GM21528 (cell line): ENCODE measurements around the gene PMS1.
"Not testable (repeated sequence)": the region's sequence is repeated elsewhere in the genome, so short reads cannot be mapped to it uniquely, and the experiment has no call there.

Source experiments
- ATAC-seq: cut with Tn5 transposase; IDR thresholded peaks from one replicate; pipeline ENCODE4 v1.9.1; 2021; ENCODE audit warnings: mild to moderate bottlenecking, moderate library complexity; ENCODE audit not compliant: unreplicated experiment, low FRiP score

Gene PMS1

DNA sequence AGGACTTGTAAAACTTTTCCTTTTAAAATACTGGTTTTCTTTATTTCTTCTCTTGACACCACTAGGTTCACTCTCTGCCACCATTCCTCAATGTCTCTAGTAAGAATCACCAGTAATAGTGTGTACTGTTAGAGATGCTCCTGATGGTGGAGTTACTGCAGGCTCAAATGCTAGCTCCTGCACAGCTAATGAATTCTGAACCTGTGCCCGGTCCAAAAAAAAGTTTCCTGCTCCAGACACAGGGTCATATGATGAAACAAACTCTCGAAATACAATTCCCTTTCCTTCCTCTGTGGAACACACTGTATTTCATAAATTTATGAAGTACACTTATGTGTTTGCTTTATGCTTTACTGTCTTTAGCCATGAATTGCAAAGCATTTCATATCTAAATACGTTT lies 19.2 kb downstream of the PMS1 start:
- no peak for ATAC-seq

DNA sequence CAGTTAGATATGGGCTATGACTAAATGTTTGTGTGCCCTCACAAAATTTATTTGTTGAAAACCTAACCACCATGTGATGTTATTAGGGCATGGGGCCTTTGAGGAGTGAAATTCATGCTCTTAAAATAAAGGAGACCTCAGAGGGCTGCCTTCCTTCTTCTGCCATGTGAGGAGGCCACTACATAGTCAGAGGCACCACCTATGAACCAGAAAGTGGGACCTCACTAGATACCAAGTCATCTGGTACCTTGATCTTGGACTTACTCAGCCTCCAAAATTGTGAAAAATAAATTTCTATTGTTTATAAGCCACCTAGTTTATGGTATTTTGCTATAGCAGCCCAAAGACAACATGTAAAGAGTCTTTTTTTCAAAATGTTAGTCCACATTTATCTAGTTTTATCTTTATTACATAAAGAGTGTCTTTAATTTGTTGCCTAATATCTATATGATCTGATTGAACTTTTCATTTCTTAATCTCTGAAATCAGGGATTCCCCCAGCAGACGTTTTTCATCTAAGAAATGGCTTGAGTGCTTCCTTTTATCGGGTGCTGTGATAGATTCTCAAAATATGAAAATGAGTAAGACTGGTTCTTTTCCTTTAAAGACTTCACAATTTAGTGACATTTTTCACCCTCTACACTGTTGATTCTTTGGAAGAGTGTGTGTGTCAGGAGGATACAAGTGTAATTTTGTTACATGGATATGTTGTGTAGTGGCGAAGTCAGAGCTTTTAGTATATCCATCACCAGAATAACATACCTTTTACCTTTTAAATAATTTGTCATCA lies 34.2 kb downstream of the PMS1 start:
- ATAC-seq = no peak

DNA sequence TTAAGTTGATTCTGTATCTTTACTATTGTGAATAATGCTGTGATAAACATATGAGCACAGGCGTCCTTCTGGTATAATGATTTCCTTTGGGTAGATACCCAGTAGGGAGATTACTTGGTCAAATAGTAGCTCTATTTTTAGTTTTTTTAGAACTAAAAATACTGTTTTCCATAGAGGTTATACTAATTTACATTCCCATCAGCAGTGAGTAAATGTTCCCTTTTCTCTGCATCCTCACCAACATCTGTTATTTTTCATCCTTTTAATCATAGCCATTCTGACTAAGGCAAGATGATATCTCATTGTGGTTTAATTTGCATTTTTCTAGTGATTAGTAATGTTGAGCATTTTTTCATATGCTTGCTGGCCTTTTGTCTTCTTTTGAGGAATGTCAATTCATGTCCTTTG lies 35.1 kb downstream of the PMS1 start:
- ATAC-seq = no peak

DNA sequence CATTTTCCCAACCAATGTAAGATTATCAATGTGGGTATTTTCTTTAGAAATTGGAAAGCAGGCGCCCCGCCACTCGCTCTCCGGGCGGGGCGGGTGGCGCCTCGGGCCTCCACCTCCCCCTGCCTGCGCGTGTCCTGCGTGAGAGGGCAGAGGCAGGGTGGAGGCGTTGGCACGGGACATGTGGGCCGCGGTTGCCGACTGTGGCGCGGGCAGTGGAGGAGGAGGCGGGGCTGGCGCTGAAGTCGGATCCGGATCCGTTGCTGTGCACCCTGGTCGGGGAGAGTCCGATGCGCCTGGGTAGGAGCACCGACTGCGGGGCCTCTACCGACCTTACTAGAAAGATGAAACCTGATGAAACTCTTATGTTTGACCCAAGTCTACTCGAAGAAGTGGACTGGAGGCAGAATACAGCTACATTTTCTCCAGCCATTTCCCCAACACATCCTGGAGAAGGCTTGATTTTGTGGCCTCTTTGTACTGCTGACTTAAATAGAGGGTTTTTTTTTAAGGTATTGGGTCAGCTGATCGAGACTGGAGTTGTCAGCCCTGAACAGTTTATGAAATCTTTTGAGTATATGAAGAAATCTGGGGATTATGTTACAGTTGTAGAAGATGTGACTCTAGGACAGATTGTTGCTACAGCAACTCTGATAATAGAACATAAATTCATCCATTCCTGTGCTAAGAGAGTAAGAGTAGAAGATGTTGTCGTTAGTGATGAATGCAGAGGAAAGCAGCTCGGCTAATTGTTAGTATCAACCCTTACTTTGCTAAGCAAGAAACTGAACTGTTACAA lies 37.9 kb downstream of the PMS1 start:
- no peak for ATAC-seq

DNA sequence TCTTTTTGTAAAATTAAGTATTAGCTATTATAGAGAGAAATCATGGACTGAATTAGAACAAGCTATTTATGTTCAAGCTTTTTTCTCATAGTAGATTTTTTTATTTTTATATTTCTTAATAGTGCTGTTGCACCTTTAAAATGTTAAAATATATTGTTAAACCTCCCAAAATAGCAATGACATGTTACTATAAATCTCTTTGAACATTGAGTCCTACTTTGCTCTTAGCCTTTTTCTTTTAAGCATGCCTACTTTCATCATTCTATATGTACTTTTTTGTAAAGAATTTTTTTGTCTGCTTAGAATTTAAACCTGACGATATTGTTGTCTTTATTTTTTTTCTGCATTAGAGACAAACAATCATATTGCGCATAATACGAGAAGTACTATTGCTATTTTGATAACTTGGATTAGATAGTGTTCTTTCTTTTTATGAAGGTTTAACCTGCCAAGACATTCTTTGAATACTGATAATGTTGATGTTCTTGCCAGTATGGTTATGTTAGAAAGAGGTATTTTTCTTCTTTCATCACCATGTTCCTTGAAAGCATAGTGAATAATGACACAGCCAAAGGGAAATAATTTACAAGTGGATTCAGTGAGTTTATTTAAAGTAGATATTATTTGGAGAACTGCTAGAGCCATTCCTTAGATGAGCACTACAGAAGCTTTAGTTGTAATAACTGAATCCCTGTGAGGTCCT lies 40.6 kb downstream of the PMS1 start:
- no peak for ATAC-seq

DNA sequence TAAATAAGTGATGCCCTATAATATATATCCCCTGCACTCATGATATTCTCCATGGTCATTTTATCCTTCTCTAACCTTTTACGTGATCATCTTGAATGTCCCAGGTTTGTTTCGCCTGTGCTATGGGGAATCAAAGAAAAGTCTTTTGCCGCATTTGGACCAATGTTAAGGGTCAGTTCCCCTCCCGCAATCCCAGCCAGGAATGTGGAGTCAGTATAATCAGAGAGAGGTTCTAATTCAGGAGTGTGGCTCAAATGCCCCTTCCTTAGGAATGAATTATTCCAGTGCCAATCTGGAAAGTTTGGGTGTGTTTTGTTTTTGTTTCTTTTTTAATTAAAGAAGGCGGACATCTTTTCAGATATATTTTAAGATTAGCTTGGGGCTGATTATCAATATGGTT lies 41.8 kb downstream of the PMS1 start:
- no peak for ATAC-seq

DNA sequence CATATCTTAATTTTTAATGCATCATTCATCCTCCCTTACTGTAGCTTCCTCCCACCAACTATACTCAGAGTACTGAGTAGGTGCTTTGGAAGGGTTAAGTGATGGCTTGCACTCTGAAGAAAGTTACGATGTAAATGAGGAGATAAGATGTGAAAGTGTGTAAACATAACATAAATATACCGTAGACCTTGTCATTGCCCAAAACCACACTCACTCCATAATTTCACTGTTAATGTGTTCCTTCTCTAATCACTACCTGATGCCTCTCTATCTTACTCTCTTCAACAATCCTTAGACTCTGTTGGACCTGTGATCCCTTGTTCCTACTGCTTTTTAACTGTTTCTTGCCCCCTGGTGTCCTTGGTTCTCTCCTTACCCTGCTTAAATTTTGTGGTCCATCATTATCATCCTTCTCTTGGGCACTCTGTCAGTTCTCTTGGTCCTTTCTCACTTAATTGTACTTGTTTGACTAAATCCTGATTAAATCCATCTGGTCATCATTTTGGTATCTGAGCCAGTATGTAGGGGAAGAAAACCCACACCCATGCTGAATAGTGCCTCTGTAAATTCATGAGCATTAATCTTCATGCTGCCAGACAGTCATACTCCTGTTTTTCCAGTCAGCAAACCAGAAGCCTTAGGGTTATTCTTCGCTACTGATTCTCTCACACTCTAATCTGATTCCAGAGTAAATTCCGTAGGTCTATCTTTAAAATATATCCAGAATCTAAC lies 45.0 kb downstream of the PMS1 start:
- ATAC-seq = no peak

DNA sequence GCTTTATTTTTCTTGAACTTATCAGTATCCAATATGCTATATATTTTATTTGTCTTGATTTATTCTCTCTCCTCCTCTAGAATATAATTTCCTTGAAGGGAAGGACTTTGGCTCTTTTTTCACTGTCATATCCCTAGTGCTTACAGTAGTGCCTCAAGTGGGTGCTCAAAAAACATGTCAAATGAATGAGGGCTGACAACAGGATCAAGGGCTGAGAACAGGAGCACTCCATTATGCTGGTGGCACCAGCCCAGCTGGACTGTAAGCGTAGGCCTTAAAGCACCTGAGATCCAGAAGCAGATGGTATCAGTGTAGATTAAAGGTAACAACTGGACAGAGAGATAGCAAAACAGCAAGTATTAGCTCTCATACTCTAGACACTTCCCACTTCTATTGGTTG lies 46.3 kb downstream of the PMS1 start:
- ATAC-seq = no peak

DNA sequence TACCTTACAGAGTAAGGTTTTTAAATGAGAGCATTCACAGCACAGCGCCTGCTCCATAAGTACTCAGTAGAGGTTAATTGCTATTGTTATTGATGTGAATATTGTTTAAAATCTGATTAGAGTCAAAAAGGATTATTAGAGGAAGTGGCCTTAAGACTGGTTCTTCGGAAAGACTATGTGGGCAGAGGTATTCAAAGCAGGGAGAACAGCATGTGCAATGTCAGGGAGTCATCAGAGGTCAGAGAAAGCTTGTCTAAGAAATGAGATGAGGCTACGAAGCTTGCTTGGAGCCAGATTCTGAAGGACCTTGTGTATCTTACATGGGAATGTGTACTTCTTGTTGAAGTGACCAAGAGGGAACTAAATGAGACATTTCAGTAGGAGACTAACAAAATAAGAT lies 49.8 kb downstream of the PMS1 start:
- no peak for ATAC-seq

DNA sequence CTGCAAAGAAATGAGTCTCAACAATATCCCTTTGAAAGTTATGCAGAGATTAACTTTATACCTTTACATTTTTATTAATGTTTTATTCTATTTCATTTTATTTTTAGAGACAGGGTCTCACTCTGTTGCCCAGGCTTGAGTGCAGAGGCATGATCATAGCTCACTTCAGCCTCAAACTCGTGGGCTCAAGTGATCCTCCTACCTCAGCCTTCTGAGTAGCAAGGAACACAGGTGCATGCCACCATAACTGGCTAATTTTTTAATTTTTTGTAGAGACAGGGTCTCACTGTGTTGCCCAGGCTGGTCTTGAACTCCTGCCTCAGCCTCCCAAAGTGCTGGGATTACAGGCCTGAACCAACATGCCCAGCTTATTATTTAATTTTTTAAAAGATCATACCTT lies 50.4 kb downstream of the PMS1 start:
- ATAC-seq = not testable (repeated sequence)

DNA sequence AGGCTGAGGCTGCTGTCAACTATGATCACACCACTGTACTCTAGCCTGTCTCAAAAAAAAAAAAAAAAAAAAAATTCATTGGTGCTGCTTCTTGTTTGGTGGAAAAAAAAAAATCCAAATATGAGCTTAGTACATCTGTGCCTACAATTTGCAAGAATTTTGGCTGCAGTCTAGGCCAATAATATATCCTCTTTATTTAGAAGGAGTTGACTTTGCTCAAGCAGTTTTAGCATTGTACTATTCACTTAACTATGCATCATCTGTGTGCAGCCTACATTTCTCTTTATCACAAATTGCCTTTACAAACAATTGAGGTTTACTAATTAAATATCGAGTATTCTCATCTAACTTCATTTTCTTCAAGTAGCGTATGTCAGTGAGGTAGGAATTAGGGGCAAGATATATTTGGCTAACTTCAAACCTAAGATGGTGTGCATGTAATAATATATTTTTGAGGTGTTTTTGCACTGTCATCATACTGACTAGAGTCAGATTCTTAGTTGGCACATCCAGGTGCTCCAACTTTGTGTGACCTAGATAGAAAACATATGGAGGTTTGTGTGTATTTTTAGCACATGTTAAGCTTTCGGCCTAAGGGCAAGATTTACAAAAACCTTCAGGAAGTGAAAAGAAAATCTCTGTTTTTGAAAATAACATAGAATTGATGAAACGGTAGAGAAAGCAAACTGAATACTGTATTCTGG lies 51.8 kb downstream of the PMS1 start:
- no peak for ATAC-seq

DNA sequence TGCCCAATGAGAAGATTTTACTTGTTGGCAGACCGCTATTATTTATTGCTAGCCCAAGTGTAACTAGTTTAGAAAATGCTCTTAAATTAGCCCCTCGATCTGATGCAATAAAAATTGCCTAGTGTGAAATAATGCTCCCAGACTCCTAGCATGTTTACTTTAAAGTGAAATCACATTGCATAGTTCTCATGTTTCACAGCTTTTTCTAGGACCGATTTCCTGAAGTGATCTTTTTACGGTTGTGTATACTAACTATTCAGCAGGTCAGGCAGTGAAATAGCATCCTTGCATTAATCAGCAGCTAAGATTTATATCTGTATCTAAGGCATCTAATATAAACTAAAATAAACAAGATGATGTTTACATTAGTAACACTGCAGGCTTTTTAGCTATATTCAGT lies 52.4 kb downstream of the PMS1 start:
- ATAC-seq = no peak

DNA sequence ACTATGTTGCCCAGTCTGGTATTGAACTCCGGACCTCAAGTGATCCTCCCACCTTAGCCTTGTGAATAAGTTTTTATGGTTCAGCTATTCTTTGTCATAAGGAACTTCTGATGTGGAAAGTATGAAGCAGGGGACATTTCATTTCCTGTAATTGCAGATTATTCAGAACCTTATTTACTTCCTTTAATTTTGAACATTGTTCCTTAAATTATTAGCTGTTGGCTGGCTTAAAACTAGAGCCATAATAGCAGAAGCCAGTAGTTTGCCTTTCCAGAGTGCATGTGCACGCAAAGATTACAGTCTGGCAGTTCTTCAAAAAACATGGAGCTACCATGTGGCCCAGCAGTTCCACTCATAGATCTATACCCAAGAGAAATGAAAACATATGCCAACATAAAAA lies 53.1 kb downstream of the PMS1 start:
- ATAC-seq = no peak

DNA sequence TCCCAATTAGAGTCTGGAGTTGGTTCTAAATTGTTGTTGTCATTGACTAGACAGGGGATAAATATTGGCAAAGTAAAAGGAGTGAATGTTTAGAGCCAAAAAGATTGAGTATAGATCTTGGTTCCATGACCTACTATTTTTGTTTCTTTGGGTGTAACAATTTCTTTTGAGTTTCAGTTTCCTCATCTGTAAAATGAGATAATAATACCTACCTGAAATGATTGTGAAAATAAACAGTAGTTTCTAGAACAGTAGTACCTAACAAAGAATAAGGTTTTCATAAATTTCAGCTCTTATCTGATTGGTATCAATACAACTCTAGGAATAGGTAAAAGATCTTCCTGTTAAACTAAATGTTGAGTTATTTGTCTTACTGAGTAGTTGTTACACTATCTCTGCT lies 56.8 kb downstream of the PMS1 start:
- no peak for ATAC-seq

DNA sequence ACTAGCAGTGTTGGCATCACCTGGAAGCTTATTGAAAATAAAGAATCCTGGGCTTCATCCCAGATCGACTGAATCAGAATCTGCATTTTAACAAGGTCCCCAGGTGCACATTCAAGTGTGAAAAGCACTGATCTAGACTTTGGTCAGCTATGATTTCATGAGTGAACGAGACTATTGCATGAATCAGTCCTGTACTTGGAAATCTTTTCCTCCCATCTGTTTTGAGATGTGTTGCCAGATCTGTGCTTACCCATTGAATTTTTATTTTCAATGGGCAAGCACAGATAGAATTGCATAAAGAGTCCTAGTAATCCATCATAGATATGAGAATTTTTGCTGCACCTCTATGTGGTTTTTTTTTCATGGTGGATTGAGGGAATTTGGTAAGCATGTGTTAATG lies 64.0 kb downstream of the PMS1 start:
- ATAC-seq = no peak

DNA sequence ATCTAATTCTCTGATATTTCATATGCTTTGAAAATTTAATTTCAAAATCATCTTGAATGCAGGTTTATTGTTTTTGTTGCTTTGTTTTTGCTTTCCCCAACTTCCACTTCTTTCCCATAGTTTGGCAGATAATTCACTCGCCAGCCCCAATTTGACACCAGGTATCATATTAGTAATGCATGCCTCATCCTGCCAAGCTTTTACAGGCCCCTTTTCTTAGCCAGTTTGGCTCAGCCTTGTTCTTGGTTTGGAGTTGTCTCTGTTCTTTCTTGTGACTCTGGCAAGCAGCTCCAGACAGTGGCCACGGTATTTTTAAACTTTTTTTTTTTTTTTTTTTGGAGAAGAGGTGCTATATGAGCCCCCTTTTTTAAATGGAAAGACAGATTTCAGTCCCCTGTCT lies 65.3 kb downstream of the PMS1 start:
- no peak for ATAC-seq

DNA sequence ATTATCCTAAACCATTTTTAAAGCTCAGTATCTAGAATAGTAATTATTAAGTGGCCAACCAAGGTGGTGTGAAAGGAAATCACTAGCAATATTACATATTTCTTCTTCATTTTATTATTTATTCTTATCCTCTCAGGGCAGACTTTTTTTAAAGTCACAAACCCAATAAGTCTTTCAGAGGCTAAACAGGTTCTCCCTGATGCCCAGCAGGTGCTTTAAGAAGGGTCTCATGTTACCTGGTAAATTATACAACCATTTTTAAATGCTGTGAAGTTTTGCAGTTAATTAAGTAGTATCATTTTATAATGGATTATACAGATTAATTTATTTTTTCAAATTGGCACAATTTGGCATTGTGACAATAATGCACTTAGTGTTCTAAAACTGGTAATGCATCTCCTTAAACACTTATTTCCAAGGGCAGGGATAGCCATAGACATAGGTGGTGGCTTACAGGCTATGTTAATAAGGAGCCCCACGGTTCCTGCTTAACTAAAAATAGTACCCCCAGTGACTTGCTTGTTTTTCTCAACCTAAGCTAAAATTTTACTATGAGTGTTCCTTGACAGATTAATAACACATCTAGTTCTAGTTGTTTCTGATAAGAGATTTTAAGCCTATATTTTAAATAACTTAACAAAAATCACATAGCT lies 67.0 kb downstream of the PMS1 start:
- no peak for ATAC-seq

DNA sequence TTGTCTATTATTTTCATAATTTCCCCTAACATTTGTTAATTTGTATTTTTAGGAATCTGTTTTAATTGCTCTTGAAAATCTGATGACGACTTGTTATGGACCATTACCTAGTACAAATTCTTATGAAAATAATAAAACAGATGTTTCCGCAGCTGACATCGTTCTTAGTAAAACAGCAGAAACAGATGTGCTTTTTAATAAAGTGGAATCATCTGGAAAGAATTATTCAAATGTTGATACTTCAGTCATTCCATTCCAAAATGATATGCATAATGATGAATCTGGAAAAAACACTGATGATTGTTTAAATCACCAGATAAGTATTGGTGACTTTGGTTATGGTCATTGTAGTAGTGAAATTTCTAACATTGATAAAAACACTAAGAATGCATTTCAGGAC lies 69.9 kb downstream of the PMS1 start:
- no peak for ATAC-seq

DNA sequence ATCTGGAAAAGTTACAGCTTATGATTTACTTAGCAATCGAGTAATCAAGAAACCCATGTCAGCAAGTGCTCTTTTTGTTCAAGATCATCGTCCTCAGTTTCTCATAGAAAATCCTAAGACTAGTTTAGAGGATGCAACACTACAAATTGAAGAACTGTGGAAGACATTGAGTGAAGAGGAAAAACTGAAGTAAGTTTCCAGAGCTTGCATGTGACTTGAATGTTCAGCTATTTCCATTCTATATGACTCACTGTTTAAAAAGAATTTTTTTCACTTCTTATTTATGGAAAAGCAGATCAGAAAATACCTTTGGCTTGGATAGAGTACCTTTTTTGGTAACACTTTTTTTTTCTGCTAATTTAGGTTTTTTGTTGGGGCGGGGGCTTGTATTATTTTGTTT lies 70.7 kb downstream of the PMS1 start:
- ATAC-seq = no peak

DNA sequence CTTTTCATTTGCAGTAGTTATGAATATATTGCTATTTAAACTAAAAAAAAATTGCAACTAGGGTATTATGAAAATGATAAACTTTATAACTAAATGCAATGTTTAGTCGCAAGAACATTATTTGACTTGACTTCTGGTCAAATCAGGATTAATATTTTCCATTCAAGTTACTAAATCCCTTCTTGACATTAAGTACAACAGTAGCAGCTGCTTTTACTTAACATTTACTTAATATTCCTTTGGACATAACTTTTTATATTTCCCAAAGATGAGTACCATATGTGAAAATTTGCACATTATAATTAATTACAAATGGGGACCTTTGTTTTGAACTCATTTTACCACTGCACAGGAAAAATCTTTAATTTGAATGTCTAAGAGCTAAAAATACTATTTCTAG lies 74.0 kb downstream of the PMS1 start:
- ATAC-seq = no peak
